Measurements from ENCODE around the gene MCM3AP.

MCM3AP gene

GRCh38 chr21:46269466-46269865, 15.9 kb downstream of the MCM3AP start:
- TF ChIP-seq MAX (IDR thresholded peaks at IDR 0.05) (no peak), FOXM1 (IDR thresholded peaks at IDR 0.05; ENCODE audit: borderline replicate concordance, low read depth) (no peak), TEAD4 (IDR thresholded peaks at IDR 0.05) (no peak), CEBPB (IDR thresholded peaks at IDR 0.05) (no peak), RAD21 (IDR thresholded peaks at IDR 0.05; ENCODE audit: low read depth) (no peak), REST (IDR thresholded peaks at IDR 0.05; ENCODE audit: low read depth) (no peak), TAF1 (IDR thresholded peaks at IDR 0.05; ENCODE audit: low read depth) (no peak), ZBTB7A (IDR thresholded peaks at IDR 0.05; ENCODE audit: low read depth) (no peak), CREB1 (IDR thresholded peaks at IDR 0.05; ENCODE audit: low read depth) (no peak), NFIC (IDR thresholded peaks at IDR 0.05) (no peak), EP300 (IDR thresholded peaks at IDR 0.05; ENCODE audit: borderline replicate concordance) (no peak), YY1 (IDR thresholded peaks at IDR 0.05; ENCODE audit: low read depth) (no peak), USF1 (IDR thresholded peaks at IDR 0.05) (no peak), EGR1 (IDR thresholded peaks at IDR 0.05) (no peak), TCF12 (IDR thresholded peaks at IDR 0.05; ENCODE audit: low read depth) (no peak)

DNA sequence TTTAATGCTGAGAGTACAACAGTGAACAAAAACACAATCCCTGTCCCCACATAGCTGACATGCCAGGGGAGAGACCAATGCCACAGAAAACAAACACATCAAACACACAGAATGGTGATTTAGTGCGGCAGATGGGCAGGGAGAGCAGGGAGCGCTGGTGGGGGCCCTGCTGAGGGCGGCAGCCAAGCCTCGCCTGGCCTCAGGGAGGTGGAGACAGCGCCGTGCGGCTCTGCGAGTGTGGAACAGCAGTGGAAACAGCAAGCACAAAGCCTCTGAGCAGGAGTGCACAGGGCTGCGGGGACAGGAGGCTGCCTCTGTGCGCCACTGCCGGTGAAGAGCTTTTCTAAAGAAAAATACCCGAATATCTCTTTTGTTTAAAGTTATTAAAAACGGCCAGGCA, 17.0 kb downstream of the MCM3AP start:
- TF ChIP-seq ZBTB7A (IDR thresholded peaks at IDR 0.05; ENCODE audit: low read depth), result no peak
- TF ChIP-seq TCF12 (IDR thresholded peaks at IDR 0.05; ENCODE audit: low read depth), result no peak
- TF ChIP-seq EGR1 (IDR thresholded peaks at IDR 0.05), result no peak
- no peak for TF ChIP-seq EP300 (IDR thresholded peaks at IDR 0.05; ENCODE audit: borderline replicate concordance)
- no peak for TF ChIP-seq TEAD4 (IDR thresholded peaks at IDR 0.05)
- TF ChIP-seq MAX (IDR thresholded peaks at IDR 0.05), result no peak
- no peak for TF ChIP-seq CEBPB (IDR thresholded peaks at IDR 0.05)
- TF ChIP-seq USF1 (IDR thresholded peaks at IDR 0.05), result no peak
- no peak for TF ChIP-seq TAF1 (IDR thresholded peaks at IDR 0.05; ENCODE audit: low read depth)

GRCh38 chr21:46266946-46267345, 18.5 kb downstream of the MCM3AP start:
- TF ChIP-seq RAD21 (IDR thresholded peaks at IDR 0.05; ENCODE audit: low read depth), result no peak
- no peak for TF ChIP-seq FOXM1 (IDR thresholded peaks at IDR 0.05; ENCODE audit: borderline replicate concordance, low read depth)
- TF ChIP-seq NFIC (IDR thresholded peaks at IDR 0.05), result no peak
- no peak for TF ChIP-seq CEBPB (IDR thresholded peaks at IDR 0.05)
- no peak for TF ChIP-seq CREB1 (IDR thresholded peaks at IDR 0.05; ENCODE audit: low read depth)
- TF ChIP-seq EP300 (IDR thresholded peaks at IDR 0.05; ENCODE audit: borderline replicate concordance), result no peak

DNA sequence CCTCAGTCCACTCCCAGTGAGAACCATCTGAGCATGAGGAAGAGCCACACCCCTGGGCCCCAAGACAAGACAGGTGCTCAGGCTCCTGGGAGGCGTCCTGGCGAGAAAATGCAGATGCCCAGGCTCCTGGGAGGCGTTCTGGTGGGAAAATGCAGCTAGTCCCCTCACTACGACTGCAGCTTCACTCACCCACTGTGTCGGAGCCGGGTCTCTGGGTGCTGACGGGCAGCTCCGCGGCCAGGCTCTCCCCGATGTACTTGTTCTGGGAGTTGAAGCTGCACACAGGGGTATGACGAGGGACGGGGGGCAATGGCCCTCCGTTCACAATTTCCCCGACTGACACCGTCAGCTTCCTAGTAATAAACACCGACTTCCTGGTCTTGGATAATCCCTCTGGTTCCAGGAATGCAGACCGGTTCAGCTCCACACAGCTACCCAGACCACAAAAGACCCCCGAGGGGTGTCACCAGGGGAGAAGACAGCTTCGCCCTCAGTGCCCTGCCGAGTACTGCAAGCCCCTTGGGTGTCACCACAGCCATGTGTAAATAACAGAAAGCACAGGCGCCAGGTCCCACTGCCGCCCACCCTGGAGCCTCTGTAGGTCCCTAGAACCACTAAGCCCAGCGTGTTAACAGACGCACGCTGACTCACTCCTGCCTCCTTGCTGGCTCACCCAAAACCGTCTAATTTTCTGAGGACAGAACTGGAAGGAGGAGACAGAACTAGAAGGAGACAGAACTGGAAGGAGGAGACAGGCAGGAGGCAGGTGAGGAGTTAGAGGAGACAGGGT, 19.5 kb downstream of the MCM3AP start:
- no peak for TF ChIP-seq RAD21 (IDR thresholded peaks at IDR 0.05; ENCODE audit: low read depth)
- TF ChIP-seq TAF1 (IDR thresholded peaks at IDR 0.05; ENCODE audit: low read depth), result no peak
- TF ChIP-seq TCF12 (IDR thresholded peaks at IDR 0.05; ENCODE audit: low read depth), result no peak
- no peak for TF ChIP-seq NFIC (IDR thresholded peaks at IDR 0.05)
- no peak for TF ChIP-seq TEAD4 (IDR thresholded peaks at IDR 0.05)
- no peak for TF ChIP-seq EGR1 (IDR thresholded peaks at IDR 0.05)

DNA sequence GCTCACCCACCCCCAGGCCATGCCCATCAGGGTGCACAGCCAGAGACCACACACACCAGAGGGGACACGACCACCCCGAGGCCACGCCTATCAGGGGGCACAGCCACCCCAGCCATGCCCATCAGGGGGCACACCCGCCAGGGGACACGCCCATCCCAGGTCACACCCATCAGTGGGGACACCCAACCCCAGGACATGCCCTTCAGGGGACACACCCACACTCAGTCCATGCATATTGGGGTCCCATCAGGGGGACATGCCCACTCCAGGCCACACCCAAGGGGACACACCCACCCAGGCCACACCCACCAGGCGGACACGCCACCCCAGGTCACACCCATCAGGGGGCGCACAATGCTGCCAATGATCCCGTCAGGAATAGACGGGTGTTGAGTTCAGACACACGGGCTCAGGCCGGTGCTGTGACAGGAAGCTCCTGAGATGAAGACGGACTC, 20.7 kb downstream of the MCM3AP start:
- TF ChIP-seq EP300 (IDR thresholded peaks at IDR 0.05; ENCODE audit: borderline replicate concordance) (no peak), EGR1 (IDR thresholded peaks at IDR 0.05) (no peak), CREB1 (IDR thresholded peaks at IDR 0.05; ENCODE audit: low read depth) (no peak), RAD21 (IDR thresholded peaks at IDR 0.05; ENCODE audit: low read depth) (no peak), ZBTB7A (IDR thresholded peaks at IDR 0.05; ENCODE audit: low read depth) (no peak), MAX (IDR thresholded peaks at IDR 0.05) (no peak), YY1 (IDR thresholded peaks at IDR 0.05; ENCODE audit: low read depth) (no peak), TAF1 (IDR thresholded peaks at IDR 0.05; ENCODE audit: low read depth) (no peak), NFIC (IDR thresholded peaks at IDR 0.05) (no peak), CEBPB (IDR thresholded peaks at IDR 0.05) (no peak), TCF12 (IDR thresholded peaks at IDR 0.05; ENCODE audit: low read depth) (no peak), REST (IDR thresholded peaks at IDR 0.05; ENCODE audit: low read depth) (no peak)

Data from Ishikawa (cell line).